GM19468 (cell line): ENCODE measurements around the gene BZW1.
"Not testable (repeated sequence)": the region's sequence is repeated elsewhere in the genome, so short reads cannot be mapped to it uniquely, and the experiment has no call there.

Experiments used
- ATAC-seq: cut with Tn5 transposase; IDR thresholded peaks from one replicate; pipeline ENCODE4 v1.9.1; 2021; ENCODE audit warnings: mild to moderate bottlenecking, moderate library complexity, moderate number of reproducible peaks; ENCODE audit not compliant: unreplicated experiment; ENCODE audit errors: extremely low read depth

BZW1 gene

DNA sequence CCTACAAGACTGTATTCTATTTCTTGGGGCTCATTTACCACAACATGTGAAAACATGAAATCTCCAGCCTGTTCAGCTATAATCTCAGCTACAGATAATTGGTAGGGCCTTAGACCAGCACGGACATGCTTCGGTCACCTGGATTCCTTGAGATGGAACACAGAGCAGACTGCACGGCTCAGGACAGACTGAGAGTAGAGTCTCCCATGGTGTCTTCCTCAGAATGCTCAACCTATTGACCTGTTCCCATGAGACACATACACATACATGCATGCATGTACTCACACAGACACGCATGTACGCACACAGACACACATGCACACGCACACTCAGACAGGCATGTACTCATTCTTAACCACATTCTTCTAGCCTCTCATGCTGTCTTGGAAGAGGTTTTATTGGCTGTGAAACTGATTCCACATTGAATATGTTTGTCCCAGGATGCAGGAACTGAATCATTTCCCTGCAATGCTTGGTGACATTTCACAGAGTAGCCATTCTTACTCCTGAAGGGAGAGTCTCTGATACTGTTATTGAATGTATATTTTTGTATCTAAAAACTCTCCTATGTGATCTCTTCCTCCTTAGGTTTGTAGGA is 23.5 kb upstream of the BZW1 start:
- ATAC-seq = no peak

DNA sequence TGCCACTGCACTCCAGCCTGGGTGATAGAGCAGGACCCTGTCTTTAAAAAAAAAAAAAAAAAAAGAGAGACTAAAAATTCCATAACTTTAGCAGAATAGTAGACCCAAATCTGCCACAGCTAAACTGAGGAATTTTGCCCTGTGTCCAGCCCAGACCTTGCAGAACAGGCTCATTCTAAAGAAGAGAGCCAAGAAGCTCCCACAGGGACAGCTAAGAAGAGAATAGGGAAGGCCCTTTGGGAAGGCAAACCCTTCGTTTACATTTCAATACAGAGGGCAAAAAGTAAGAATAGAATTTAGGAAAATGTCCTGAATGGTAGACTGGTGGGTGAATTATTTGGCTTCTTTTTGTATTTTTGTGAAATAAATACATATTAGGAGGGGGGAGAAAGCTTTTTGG is 21.5 kb upstream of the BZW1 start:
- ATAC-seq = no peak

DNA sequence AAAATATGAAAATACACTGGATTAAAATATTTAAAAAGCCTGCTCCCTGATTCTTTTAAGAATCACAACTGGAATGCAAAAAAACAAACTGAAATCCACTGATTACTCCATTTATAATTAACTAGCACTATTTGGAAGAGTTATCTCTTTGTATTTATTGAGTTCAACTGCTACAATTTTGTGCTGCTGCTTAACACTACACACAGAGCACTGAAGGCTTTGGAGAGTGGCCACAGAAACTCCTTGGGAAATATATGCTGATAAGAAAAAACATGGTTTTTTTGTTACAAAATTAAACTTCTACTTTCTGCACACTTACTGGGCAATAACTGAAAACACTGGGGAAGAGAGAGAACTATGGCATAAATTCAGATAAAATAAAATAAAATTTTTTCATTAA is 19.8 kb upstream of the BZW1 start:
- no peak for ATAC-seq

DNA sequence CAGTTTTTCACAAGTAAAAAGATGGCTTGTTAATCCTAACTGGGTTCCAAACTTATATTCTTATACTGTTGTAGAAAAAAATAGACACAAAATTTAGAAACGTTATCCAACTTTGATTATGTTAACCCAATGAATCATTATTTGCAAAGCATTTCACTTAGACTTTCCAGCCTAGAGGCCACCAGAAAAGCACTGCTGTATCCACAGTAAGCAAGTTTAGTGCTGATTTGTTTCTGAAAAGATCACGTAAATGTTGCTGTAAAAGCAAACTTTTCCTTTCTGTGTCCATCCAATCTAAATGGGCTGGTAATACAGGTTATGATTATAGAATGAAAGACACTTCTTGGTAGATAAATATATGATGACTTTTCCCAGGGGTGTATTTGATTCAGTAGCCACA is 17.6 kb upstream of the BZW1 start:
- no peak for ATAC-seq

- no peak for ATAC-seq
Measured at GRCh38 chr2:200795028-200795440, 16.7 kb upstream of the BZW1 start.

DNA sequence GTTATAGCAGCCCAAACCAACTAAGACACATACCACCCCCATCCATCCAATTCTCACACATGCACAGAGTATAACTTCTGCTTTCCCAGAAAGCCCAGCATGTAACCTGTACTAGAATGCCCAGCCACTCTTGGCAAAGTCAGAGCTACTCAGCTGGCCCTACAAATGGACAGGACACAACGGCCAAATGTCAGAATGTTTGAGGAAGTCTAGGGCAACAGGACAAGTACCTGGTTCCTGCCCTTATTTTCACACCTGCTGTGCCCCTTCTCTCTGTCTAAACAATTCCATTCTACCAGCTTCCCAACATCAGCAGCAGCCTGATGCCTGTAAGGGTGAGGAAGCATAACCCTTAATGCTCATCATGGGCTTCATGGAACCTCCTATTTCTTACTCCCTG is 15.1 kb upstream of the BZW1 start:
- ATAC-seq = no peak

GRCh38 chr2:200797242-200797770 is 14.4 kb upstream of the BZW1 start:
- no peak for ATAC-seq

GRCh38 chr2:200798514-200798913 is 13.2 kb upstream of the BZW1 start:
- no peak for ATAC-seq

GRCh38 chr2:200800458-200800857 is 11.3 kb upstream of the BZW1 start:
- no peak for ATAC-seq

DNA sequence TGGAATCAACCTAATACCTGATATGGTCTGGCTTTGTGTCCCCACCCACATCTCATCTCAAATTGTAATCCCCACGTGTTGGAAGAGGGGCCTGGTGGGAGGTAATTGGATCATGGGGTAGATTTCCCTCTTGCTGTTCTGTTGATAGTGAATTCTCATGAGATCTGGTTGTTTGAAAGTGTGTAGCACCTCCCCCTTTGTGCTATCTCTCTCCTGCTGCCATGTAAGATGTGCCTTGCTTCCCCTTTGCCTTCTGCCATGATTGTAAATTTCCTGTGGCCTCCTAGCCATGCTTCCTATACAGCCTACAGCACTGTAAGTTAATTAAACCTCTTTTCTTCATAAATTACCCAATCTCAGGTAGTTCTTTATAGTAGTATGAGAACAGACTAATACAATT is 10.3 kb upstream of the BZW1 start:
- not testable (repeated sequence) for ATAC-seq

DNA sequence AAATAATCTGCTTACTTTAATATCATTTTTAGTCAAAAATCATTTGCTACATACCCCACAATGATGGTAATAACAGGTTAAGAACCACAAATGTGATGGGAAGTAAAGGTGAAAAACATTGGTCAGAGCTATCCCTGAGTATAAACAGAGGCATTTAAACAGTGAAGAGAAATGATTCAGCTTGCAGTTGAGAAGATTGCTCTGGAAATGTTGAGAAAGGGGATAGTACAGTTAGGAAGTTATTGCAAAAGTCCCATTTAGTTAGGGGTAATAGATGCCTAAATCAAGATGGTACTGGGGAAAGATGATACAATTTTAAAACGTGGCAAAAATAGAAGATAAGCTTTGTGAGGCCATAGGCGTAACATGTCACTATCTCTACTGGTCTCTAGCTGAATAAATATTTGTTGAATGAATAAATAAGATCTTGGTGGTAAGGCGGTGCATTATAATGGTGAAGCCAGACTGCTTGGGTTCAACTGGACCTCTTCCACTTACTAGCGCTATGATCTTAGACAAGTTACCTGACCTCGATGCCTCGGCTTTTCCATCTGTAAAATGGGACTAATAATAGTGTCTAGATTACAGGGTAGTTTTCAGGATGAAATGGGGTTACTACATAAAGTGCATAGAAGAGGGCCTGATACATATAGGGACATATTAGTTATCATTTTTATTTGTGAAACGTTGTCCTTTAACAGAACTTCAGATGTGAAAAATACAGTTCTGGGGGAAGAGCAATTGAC is 2.0 kb upstream of the BZW1 start:
- no peak for ATAC-seq

- no peak for ATAC-seq
Measured at GRCh38 chr2:200810252-200810997, 1.3 kb upstream of the BZW1 start.

DNA sequence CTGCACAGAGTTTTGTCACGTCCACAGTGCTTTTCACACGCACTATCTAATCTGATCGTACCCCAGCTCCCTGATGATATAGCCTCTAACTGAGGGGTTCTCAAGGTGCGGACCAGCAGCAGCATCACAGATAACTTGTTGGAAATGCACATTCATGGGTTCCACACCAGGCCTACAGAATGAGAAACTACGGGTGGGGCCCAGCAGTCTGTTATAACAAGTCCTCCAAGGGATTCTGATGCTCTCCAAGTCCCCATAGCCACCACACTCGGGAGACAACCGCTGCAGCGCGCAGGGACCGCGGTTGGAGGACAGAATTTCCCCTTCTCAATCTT is 745 bp upstream of the BZW1 start:
- ATAC-seq = no peak

DNA sequence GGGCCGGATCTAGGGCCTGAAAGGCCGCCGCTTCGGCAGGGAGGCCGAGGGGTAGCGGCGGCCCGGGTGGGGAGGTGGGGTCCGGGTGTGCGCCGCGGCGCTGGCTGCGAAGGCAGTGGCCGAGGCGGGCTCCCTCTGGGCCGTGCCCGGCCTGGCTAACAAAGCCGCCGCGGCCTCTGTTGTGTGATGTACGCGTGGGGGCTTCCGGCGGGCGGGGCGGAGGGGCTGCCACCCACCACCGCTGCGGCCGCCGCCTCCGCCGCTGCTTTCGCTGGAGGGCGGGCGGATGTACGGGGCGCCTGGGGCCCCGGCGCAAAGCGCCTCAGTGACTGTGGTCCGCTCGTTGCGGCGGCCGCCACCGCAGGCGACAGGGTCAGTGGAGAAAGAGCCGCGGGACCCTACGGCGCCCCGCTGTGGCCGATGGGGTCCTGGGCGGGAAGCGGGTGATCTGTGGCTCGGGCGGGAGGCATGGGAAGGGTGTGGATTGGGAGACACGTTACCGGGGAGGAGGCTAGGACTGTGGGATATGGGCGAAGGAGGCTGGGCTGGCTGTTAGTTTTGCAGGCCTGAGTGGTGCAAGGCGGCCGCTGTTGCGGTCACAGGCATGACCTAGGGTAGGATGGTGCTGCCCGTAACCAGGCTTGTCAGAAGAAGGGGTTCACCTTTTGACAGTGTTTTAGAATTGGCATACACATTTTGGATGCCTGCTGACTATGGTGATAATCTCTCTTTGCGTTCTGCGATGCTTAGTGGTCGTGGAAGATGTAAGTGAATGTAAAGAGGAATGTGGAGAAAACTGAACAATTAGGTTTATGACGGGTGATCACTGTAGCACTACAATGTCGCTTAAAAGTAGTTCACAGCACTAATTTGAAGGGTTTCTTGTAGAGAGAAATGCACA is 662 bp downstream of the BZW1 start:
- ATAC-seq = no peak

DNA sequence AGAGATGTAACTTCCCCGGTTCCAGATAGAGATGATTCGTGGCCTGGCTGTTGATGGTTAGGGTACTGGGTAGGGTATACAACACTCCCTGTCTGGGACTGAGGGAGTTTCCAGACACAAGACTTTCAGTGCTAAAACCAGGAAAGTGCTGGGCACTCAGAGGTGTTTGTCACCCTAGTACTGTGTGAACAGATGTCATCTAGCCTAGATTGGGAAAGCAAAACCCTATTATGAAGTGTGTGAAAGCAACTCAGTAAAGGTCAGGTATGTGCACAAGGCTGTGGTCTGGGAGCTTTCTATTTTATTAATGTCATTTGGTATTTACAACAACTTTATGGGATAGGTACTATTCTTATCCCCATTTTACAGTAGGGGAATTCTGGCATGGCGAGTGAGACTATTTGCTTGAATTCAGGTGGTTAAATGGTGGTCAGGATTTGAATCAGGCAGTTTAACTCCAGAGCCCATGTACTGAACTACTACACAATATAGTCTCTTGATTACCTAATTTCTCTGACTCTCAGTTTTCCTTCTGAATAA is 2.6 kb downstream of the BZW1 start:
- no peak for ATAC-seq

- no peak for ATAC-seq
Measured at GRCh38 chr2:200814917-200815316, 3.2 kb downstream of the BZW1 start.

DNA sequence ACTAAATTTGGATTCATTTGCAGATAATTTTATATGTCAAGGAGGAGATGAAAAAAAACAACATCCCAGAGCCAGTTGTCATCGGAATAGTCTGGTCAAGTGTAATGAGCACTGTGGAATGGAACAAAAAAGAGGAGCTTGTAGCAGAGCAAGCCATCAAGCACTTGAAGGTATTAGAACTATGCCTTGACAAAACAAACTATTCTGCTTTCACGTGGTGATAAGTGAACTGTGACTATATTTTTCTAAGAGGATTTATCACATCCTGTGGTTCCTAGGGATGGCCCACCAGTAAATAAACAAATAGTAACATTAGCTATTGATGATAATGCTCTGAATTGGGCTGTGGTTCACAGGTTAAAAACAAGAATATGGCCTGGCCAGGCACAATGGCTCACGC is 7.0 kb downstream of the BZW1 start:
- not testable (repeated sequence) for ATAC-seq

- no peak for ATAC-seq
Measured at GRCh38 chr2:200820573-200821234, 9.0 kb downstream of the BZW1 start.

- no peak for ATAC-seq
Measured at GRCh38 chr2:200821686-200822245, 10.1 kb downstream of the BZW1 start.
